GM18909 (cell line): ENCODE data around the gene PSMC1.
A peak's percentile ranks its signal among the peaks of the same experiment; 100 is the strongest.

ENCODE experiments used
- ATAC-seq: cut with Tn5 transposase; IDR thresholded peaks from one replicate; pipeline ENCODE4 v1.9.1; 2021; ENCODE audit warnings: mild to moderate bottlenecking; ENCODE audit not compliant: unreplicated experiment, poor library complexity

PSMC1 gene

DNA sequence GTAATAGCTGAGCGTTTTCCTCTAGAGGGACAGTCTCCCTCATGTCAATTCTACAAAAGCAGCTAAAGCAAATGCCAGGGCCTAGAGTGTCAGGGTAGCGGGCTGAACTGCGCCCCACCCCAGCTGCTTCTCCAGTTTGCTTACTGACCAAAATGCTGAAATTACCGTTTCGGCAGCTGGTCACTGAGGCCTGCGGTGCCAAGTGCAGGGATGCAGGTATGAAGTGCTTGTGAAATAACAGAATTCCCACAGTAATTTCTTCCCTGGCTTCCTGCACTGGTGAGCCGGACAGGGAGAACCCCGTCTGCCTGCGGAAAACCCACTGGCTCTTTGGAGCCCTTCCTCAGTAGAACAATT is 19.1 kb downstream of the PSMC1 start:
- ATAC-seq, result no peak

- no peak for ATAC-seq
Measured at GRCh38 chr14:90275820-90276219, 19.5 kb downstream of the PSMC1 start.

DNA sequence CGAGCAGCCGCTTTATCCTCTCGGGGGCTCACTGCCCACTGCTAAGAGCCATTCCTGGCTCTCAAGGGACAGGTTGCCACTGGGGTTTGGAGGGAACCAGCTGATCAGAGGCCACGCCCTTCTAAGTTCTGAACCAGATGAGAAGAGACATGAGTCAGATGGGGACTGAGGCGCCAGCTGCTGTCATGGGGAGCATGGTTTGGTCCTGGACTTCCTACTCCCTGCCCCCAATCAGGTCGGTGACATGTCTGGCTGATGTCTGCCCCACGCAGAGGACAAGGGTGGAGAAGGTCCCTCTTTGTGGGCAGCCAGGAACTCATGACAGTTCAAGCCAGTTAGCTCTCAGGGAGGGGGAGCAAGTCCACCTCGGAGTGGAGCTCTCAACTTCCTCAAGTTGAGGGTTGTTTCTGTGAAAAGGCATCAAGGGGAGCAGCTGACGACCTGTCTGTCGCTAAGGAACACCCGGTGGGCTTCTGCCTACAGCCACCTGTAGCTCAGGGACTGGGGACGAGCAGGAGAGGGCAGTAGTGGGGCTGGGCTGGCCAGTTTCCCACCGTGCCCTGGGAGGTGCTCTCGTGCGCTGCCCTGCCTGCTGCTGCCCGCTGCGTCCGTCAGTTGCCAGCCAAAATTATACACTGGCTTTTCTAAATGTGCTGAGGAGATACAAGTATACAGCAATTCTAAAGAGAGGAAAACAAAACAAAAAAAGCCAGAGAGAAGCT is 20.5 kb downstream of the PSMC1 start:
- no peak for ATAC-seq

GRCh38 chr14:90277581-90278198 is 21.3 kb downstream of the PSMC1 start:
- no peak for ATAC-seq

GRCh38 chr14:90278199-90279175 is 22.1 kb downstream of the PSMC1 start:
- no peak for ATAC-seq

GRCh38 chr14:90280096-90280495 is 23.7 kb downstream of the PSMC1 start:
- ATAC-seq, result no peak

DNA sequence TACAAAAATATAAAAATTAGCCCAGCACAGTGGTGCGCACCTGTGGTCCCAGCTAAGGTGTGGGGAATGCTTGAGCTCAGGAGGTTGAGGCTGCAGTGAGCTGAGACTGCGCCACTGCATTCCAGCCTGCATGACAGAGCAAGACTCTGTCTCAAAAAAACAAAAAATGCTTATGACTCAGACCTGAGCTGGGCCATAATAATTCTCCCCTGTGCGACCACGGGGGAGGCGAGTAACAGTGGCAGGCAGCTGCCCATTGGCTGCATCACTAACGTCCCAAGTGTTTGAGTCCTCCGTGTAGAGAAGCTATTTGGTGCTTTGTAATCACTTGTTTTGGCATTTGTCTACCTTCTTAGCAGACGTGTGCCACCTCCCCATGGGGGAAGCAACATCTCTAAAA is 24.9 kb downstream of the PSMC1 start:
- no peak for ATAC-seq

- no peak for ATAC-seq
Measured at GRCh38 chr14:90281756-90282155, 25.4 kb downstream of the PSMC1 start.

GRCh38 chr14:90287791-90288190 is 31.4 kb downstream of the PSMC1 start:
- ATAC-seq, result no peak

DNA sequence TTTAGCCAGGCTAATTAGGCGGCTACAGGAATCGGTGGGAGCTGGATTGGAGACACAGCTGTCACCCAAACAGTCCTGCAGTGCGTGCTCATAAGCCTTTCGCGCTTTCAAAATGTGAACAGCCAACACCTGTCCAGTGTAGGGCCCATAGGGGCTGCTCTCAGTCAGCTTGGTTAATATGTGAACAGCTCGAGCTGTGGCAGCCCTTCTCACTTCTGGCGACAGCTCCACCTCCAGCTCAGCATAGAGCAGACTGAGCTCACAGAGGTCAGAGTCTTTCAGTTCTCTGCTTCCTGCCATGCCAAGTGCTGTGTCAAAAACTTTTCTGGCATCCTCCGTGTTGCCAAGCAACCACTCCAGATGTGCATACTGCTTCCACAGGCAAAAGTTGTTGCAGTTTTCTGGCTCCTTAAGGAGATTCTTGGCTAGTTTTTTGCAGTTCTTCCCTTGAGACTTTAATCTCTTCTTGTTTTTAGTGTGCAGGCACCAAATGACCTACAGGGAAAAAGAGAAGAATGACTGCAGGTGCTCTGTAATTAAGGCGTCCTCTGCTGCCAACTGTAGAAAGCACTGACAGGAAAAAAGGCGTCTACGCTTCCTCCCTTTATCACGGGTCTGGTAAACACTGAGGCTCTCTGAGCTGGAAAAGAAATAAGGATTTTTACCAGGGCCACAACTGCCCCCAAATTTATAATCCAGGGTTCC is 32.5 kb downstream of the PSMC1 start:
- peak; percentile 100 for ATAC-seq

DNA sequence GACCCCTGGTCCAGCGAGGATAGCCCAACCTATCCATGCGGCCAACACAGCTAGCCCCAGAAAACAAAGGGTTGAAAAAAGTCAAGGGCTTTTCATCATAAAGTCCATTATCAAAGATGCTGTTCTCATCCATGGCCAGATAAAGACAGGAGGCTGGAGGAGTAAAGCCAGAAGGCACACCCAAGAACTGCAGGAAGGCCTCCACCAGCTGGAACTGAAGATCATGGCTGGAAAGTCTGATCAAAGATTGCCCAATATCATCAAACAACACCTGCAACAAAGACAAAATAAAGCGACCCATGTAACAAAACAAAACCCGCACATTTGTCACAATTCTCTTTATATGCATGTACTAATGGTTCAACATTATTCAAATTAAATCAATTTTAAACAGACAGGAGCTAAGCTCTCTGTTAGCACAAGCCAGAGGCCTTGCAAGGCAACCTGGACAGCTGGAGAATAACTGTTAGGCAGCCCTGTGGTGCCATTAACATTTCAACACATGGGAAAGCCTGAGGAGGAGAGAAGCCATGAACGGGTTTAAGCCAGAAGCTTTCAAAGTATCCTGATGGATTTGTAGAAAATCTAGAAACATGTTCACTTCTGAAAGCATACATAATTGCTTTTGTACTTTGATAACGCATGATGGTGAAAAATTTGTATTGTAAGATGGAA is 34.1 kb downstream of the PSMC1 start:
- ATAC-seq, result no peak

DNA sequence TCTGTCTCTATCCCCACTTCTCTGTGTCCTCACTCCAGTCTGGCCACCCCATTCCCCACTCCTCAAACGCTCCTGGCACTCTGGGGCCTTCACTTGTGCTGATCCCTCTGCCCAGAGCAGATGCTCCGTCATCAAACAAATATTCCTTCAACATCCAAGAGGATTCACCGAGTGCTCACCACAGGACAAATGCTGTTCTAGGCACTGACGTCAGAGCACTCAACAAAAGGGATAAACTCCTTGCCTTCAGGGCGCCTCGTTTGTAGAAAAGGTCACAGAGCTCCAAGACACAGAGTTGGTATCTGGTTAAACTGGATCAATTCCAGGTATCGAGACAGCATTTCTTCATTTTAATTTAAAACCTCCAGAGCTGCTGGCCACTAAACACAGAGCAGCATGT is 35.3 kb downstream of the PSMC1 start:
- no peak for ATAC-seq

GRCh38 chr14:90293766-90294730 is 37.7 kb downstream of the PSMC1 start:
- ATAC-seq, result no peak

DNA sequence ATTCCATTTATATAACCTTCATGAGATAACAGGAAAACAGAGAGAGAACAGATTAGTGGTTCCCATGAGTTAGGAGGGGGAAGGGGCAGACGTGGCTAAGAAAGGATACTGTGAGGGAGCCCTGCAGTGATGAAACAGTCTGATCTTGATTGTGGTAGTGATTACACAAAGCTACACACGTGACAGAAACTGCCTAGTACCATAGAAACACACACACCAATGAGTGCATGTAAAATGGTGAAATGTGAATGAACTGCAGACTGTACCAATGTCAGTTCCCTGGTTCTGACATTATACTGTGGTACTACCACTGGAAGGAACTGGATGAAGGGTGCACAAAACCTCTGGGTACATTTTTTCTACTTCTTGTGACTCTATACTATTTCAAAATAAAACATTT is 38.5 kb downstream of the PSMC1 start:
- no peak for ATAC-seq

GRCh38 chr14:90295870-90296516 is 39.6 kb downstream of the PSMC1 start:
- ATAC-seq, result no peak

GRCh38 chr14:90296641-90297040 is 40.3 kb downstream of the PSMC1 start:
- no peak for ATAC-seq

DNA sequence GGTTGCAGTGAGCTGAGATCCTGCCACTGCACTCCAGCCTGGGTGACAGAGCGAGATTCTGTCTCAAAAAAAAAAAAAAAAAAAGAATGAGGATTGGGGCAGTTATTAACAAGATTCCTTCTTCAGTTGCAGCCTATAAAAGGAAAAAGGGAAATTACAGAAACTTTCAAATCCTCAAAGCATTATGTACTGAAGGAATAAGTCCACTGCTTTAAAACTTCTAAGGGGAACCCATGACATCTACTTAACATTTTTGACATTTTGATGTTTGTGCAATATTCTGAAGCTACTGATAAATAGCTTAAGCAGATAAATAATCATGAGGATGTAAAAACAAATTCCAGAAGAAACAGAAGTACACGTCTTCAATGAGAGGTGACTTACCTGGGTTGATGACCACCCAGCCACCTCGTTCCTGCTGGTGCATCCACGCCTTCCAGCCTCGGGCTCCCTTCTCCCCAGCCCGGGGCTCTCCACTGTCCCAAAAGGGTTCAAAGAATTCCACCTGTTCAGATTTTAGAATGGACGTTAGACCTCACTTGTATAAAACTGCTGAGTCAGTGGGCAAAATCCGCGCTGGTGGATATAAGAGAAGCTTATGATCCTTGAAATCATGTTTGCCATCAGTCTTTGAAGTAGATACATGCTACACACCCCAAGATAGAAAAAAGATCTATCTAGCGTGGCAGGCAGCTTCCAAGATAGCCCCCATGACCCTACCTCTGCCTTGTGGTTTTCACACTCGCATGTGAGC is 41.7 kb downstream of the PSMC1 start:
- no peak for ATAC-seq

GRCh38 chr14:90299408-90299807 is 43.1 kb downstream of the PSMC1 start:
- ATAC-seq, result no peak
